ENCODE measurements around the gene SLC2A13. TPM values are rescaled to one million over a fixed set of nuclear protein-coding genes. Genes with fewer than 3 reads are reported as not detected.

Gene SLC2A13
- total RNA-seq, 1 experiment from 2014 or later: 7.0 TPM

- TF ChIP-seq, protein P1, sequence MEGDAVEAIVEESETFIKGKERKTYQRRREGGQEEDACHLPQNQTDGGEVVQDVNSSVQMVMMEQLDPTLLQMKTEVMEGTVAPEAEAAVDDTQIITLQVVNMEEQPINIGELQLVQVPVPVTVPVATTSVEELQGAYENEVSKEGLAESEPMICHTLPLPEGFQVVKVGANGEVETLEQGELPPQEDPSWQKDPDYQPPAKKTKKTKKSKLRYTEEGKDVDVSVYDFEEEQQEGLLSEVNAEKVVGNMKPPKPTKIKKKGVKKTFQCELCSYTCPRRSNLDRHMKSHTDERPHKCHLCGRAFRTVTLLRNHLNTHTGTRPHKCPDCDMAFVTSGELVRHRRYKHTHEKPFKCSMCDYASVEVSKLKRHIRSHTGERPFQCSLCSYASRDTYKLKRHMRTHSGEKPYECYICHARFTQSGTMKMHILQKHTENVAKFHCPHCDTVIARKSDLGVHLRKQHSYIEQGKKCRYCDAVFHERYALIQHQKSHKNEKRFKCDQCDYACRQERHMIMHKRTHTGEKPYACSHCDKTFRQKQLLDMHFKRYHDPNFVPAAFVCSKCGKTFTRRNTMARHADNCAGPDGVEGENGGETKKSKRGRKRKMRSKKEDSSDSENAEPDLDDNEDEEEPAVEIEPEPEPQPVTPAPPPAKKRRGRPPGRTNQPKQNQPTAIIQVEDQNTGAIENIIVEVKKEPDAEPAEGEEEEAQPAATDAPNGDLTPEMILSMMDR (conservative IDR thresholded peaks at IDR 0.05): no peak
- no peaks in the 10 kb centered on the region for H3K4me1 ChIP-seq (ENCODE audit: insufficient read depth, low read length)
- H3K23me2 ChIP-seq (ENCODE audit: insufficient read length, low read depth, low read length, poor library complexity, severe bottlenecking): no peaks in the 10 kb centered on the region
- no peak overlapping the region for H3K27ac ChIP-seq (ENCODE audit: insufficient read length, low read depth, low read length)
- no peak overlapping the region for H2BK20ac ChIP-seq (ENCODE audit: low read depth, low read length, poor library complexity, severe bottlenecking)
- no peak overlapping the region for H2BK12ac ChIP-seq (ENCODE audit: insufficient read length, low read depth, low read length)
- H2BK15ac ChIP-seq (ENCODE audit: low read depth, low read length): no peak overlapping the region
- no peak overlapping the region for H3K14ac ChIP-seq (ENCODE audit: insufficient read depth, low read length)
- H4K8ac ChIP-seq (replicated peaks; ENCODE audit: insufficient read length, low read depth, low read length): no peak overlapping the region
- H4K20me1 ChIP-seq (ENCODE audit: control insufficient read depth, insufficient read depth, insufficient read length): no peaks in the 10 kb centered on the region
- H3K9ac ChIP-seq (ENCODE audit: extremely low read depth, insufficient read length, low read length): no peak overlapping the region
- no peak overlapping the region for H3K23ac ChIP-seq (ENCODE audit: insufficient read length, low read depth, low read length)
- Mint-ChIP-seq H3K9me3 (peaks cover 0 to 2% of the 10 kb centered on the region in 2 experiments; a peak in 2 of 5 replicates), H3K27ac (no peak overlapping the region), H3K4me1 (peaks cover 10 to 11% of the 10 kb centered on the region in 2 experiments), H3K36me3 (ENCODE audit: insufficient read depth in 1 of 3, low read depth in 3 of 3) (0 out of 7 replicates have a peak, but pooled peaks cover 0 to 2% (median 0%) of the 10 kb centered on the region in 3 experiments), H3K4me3 (no peak overlapping the region), H3K27me3 (ENCODE audit: low read depth) (no peaks in the 10 kb centered on the region)
- H2BK5ac ChIP-seq (ENCODE audit: insufficient read length, low read length): no peak overlapping the region
- no peak overlapping the region for H2AK5ac ChIP-seq (ENCODE audit: insufficient read length, low read length)
- no peak overlapping the region for H2BK120ac ChIP-seq (ENCODE audit: low read depth, low read length, poor library complexity, severe bottlenecking)
- H4K91ac ChIP-seq (ENCODE audit: insufficient read length, low read depth, low read length): no peak overlapping the region
- H3K4ac ChIP-seq (ENCODE audit: low read depth, low read length): no peak overlapping the region
- H3K18ac ChIP-seq (ENCODE audit: insufficient read length, low read depth, low read length): no peak overlapping the region
- H3K56ac ChIP-seq (ENCODE audit: insufficient read length, low read depth, low read length): no peak overlapping the region
- no peaks in the 10 kb centered on the region for H3K79me2 ChIP-seq (ENCODE audit: insufficient read depth, low read length)
- no CpG with 5 or more reads among the region's 2 CpGs for WGBS (ENCODE audit: extremely low coverage, insufficient read length, low lambda C conversion rate)
- no peak overlapping the region for H4K5ac ChIP-seq (ENCODE audit: insufficient read length, low read depth, low read length)
- no peak overlapping the region for H2AFZ ChIP-seq (ENCODE audit: low read length)
- no peak overlapping the region for H3K4me2 ChIP-seq (ENCODE audit: insufficient read depth, insufficient read length, low read length)
- no peaks in the 10 kb centered on the region for H3K79me1 ChIP-seq (ENCODE audit: insufficient read depth, low read depth, low read length, poor library complexity, severe bottlenecking)
- no peaks in the 10 kb centered on the region for H3K27me3 ChIP-seq (ENCODE audit: insufficient read depth, low read length)
- H3K9me3 ChIP-seq (ENCODE audit: control insufficient read depth, low read depth, low read length): no peaks in the 10 kb centered on the region
- H3T11ph ChIP-seq (ENCODE audit: low read length): no peak overlapping the region
- DNase-seq: no peak
Measured at GRCh38 chr12:39803151-39803550, 302.7 kb downstream of the SLC2A13 start.
